ENCODE measurements around the gene ERMARD. TPM values are rescaled to one million over a fixed set of nuclear protein-coding genes. Genes with fewer than 3 reads are reported as not detected.

Gene ERMARD
- total and polyA plus RNA-seq, 8 donors = 9.1 to 62.4 (median 14.4) TPM

GRCh38 chr6:169724494-169725124 is 26.8 kb upstream of the ERMARD start, which contains the start of gene PHF10:
TSS of gene PHF10 (minus strand) at chr6:169724500. CDS start at chr6:169723931, 569 bp downstream.
- 0 to 1% methylated on average over 39 to 86 of the region's 89 CpGs for WGBS, 2 donors
- Histone ChIP-seq H3K9me3 (no peaks in the 10 kb centered on the region), H3K4me1 (peaks cover 8 to 12% (median 12%) of the 10 kb centered on the region in 3 donors), H3K4me3 (peak within 1 kb of the TSS; percentile 54 to 72 (median 62)), H3K27me3 (no peaks in the 10 kb centered on the region), H3K27ac (peak within 1 kb of the TSS; percentile 81 to 93 (median 90)), H3K36me3 (no peaks in the 10 kb centered on the region)
- intact Hi-C loops (cut with DNase I) = no loop called here
- TF ChIP-seq, protein P1, sequence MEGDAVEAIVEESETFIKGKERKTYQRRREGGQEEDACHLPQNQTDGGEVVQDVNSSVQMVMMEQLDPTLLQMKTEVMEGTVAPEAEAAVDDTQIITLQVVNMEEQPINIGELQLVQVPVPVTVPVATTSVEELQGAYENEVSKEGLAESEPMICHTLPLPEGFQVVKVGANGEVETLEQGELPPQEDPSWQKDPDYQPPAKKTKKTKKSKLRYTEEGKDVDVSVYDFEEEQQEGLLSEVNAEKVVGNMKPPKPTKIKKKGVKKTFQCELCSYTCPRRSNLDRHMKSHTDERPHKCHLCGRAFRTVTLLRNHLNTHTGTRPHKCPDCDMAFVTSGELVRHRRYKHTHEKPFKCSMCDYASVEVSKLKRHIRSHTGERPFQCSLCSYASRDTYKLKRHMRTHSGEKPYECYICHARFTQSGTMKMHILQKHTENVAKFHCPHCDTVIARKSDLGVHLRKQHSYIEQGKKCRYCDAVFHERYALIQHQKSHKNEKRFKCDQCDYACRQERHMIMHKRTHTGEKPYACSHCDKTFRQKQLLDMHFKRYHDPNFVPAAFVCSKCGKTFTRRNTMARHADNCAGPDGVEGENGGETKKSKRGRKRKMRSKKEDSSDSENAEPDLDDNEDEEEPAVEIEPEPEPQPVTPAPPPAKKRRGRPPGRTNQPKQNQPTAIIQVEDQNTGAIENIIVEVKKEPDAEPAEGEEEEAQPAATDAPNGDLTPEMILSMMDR (IDR thresholded peaks at IDR 0.05) = no peak
- peak; percentile 46 to 68 (median 58) for ATAC-seq
- peak; percentile 52 to 85 (median 64) for DNase-seq
- no peak for FAIRE-seq

- TF ChIP-seq, protein P1 (IDR thresholded peaks at IDR 0.05) = no peak
- ATAC-seq (peak; percentile 34 to 63 (median 38)), DNase-seq (peak; percentile 39 to 63 (median 52)), FAIRE-seq (no peak)
- H3K4me3 ChIP-seq = peak overlapping the region; percentile 48 to 72 (median 56)
- 17 to 19% methylated on average over 29 of the region's 29 CpGs for WGBS, 2 donors
- H3K4me1 ChIP-seq = peaks cover 8 to 12% (median 12%) of the 10 kb centered on the region in 3 donors
- no peaks in the 10 kb centered on the region for H3K27me3 ChIP-seq
- H3K9me3 ChIP-seq = no peaks in the 10 kb centered on the region
- H3K27ac ChIP-seq = peak overlapping the region; percentile 81 to 93 (median 87)
- no peaks in the 10 kb centered on the region for H3K36me3 ChIP-seq
- intact Hi-C loops (cut with DNase I) = no loop called here
These were observed 26.0 kb upstream of the ERMARD start for GRCh38 chr6:169725125-169726048.

- no peaks in the 10 kb centered on the region for H3K36me3 ChIP-seq
- ATAC-seq (no peak), DNase-seq (no peak), FAIRE-seq (no peak)
- intact Hi-C loops (cut with DNase I) = no loop called here
- H3K27me3 ChIP-seq = no peaks in the 10 kb centered on the region
- no peaks in the 10 kb centered on the region for H3K9me3 ChIP-seq
- no peak overlapping the region for H3K27ac ChIP-seq
- TF ChIP-seq, protein P1 (IDR thresholded peaks at IDR 0.05) = no peak
- H3K4me3 ChIP-seq = no peak overlapping the region
- peaks cover 8 to 12% (median 12%) of the 10 kb centered on the region in 3 donors for H3K4me1 ChIP-seq
- 96 to 97% methylated on average over 1 of the region's 1 CpG for WGBS, 2 donors
These were observed 25.4 kb upstream of the ERMARD start for GRCh38 chr6:169726049-169726400.

- H3K4me3 ChIP-seq = no peak overlapping the region
- no peak for FAIRE-seq
- no peak overlapping the region for H3K27ac ChIP-seq
- H3K9me3 ChIP-seq = no peaks in the 10 kb centered on the region
- TF ChIP-seq, protein P1 (IDR thresholded peaks at IDR 0.05) = no peak
- peaks cover 3 to 9% (median 5%) of the 10 kb centered on the region in 3 donors for H3K4me1 ChIP-seq
- no peak for ATAC-seq
- intact Hi-C loops (cut with DNase I) = no loop called here
- H3K36me3 ChIP-seq = no peaks in the 10 kb centered on the region
- H3K27me3 ChIP-seq = no peaks in the 10 kb centered on the region
- no peak for DNase-seq
These were observed 24.5 kb upstream of the ERMARD start for GRCh38 chr6:169726963-169727362.
